GM06990 (cell line): ENCODE results near the gene XG.

Experiments used
- DNase-seq: peaks from one replicate; pipeline ENCODE4 v3.0.0-alpha.2; 2011; ENCODE audit not compliant: insufficient read length; ENCODE audit errors: extremely low read depth
- H3K27me3 ChIP-seq: replicated peaks from 2 replicates; pipeline ENCODE4 v1.6.0; 2011; ENCODE audit warnings: low read length; ENCODE audit not compliant: control insufficient read depth, insufficient read depth
- H3K36me3 ChIP-seq: 2 replicates; pipeline ENCODE4 v1.5.1; 2011; ENCODE audit warnings: low read length; ENCODE audit not compliant: control insufficient read depth, insufficient read depth
- H3K4me3 ChIP-seq: replicated peaks from 2 replicates; pipeline ENCODE4 v1.5.1; 2011; ENCODE audit warnings: low read depth, mild to moderate bottlenecking, control low read depth, low read length
- CTCF ChIP-seq: IDR thresholded peaks from 2 replicates; pipeline ENCODE4 v1.5.1; 2011; ENCODE audit warnings: low read length, control low read depth, mild to moderate bottlenecking, inconsistent platforms; ENCODE audit not compliant: insufficient read depth, poor library complexity, severe bottlenecking

XG gene

GRCh38 chrX:2857566-2857965, 105.7 kb downstream of the XG start:
- H3K4me3 ChIP-seq = no peak overlapping the region
- DNase-seq = no peak
- no peak for TF ChIP-seq CTCF
- H3K27me3 ChIP-seq = no peaks in the 10 kb centered on the region
- no peaks in the 10 kb centered on the region for H3K36me3 ChIP-seq

DNA sequence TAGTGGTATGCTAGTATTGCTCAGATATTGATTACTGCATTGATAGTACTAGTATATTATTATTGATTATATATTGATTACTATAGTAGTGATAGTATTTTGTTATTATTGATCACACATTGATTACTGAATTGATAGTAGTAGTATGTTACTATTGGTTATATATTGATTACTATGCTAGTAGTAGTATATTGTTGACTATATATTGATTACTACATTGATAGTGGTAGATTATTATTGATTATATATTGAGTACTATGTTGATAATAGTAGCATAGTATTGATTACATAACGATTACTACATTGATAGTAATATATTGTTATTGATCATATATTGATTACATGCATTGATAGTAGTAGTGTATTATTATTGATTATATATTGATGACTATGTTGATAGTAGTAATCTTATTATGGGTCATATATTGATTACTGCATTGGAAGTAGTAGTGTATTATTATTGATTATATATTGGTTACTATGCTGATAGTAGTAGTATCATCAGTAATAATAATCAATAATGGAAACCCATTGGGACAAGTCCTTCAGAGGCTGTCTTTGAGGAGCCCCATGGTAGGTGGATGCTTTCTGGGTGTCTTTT, 107.5 kb downstream of the XG start:
- no peaks in the 10 kb centered on the region for H3K27me3 ChIP-seq
- H3K36me3 ChIP-seq = no peaks in the 10 kb centered on the region
- H3K4me3 ChIP-seq = no peak overlapping the region
- no peak for TF ChIP-seq CTCF
- DNase-seq = no peak

DNA sequence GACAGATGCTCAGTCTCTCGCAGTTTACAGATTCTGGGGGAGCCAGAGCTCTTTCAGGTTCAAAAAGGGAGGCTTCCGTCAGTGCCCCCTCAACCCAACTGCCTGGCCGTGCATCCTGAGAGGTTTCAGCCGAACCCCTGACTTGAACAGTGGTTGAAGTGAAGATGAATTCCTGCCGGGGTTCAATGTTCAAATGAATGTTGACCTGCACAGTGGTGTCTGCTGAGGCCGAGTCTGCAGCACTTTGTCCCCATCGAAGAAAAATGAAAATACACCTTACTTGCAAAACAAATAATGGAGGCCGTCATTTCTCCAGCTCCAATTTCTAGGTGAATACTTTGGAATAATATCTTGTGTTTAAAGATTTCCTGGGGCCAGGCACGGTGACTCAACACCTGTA, 110.6 kb downstream of the XG start:
- TF ChIP-seq CTCF = no peak
- Histone ChIP-seq H3K27me3 (no peaks in the 10 kb centered on the region), H3K4me3 (no peak overlapping the region), H3K36me3 (no peaks in the 10 kb centered on the region)
- no peak for DNase-seq

DNA sequence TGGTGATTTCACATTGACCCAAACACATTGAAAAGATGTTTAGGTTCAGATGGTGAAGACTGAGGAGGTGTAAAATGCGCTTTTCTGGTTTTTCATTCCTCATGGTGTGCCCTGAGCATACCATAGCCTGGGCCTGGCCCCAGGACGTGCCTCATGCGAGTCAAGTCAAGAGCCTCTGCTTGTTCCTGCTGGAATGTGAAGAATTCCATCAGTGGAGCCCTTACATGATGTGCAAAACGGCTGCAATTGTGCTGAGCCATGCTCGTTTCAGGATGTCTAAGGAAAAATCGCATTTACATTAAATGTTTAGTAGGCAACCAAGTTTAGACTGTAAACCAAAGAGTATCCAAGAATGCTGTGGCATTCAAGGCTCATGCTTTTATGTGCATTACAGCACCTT, 111.8 kb downstream of the XG start:
- Histone ChIP-seq H3K4me3 (no peak overlapping the region), H3K27me3 (no peaks in the 10 kb centered on the region), H3K36me3 (no peaks in the 10 kb centered on the region)
- no peak for TF ChIP-seq CTCF
- DNase-seq = no peak
